Effector CD4-positive, alpha-beta T cell (primary cell): ENCODE data around the gene BEAN1.
"Not testable (repeated sequence)": the region's sequence is repeated elsewhere in the genome, so short reads cannot be mapped to it uniquely, and the experiment has no call there.

Experiments used
- DNase-seq: peaks from one replicate; pipeline ENCODE4 v3.0.0-alpha.2; 2020

Gene BEAN1

GRCh38 chr16:66487580-66488275 lies 60.6 kb downstream of the BEAN1 start:
- no peak for DNase-seq

DNA sequence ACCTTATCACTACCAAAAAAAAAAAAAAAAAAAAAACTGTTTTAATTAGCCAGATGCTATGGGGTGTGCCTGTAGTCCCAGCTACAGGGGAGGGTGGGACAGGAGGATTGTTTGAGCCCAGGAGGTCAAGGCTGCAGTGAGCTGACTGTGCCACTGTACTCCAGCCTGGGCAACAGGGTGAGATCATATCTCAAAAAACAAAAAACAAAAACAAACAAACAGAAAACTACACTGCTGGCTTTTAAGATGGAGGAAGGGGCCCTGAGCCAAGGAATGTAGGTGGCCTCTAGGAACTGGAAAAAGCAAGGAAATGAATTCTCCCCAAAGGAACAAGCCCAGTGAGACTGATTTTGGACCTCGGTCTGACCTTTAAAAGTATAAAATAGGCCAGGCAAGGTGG lies 61.4 kb downstream of the BEAN1 start:
- no peak for DNase-seq

DNA sequence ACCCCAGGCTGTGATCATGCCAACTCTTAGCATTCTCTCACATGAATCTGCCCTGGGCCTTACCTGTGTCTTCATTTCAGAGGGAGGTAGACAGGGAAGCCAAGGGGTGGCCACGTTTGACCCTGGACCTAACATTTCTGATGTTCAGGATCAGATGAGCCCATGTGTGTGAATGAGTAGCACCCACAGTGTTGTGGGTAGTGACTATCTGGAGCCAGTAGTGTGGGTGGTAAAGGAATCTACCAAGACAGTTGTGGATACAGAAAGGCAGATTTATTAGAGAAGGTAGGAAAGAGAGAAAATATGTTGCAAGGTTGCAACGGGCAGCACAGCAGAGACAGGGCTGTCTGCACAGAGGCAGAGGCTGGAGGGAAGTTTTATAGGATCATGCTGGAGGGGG lies 62.3 kb downstream of the BEAN1 start:
- DNase-seq = no peak

DNA sequence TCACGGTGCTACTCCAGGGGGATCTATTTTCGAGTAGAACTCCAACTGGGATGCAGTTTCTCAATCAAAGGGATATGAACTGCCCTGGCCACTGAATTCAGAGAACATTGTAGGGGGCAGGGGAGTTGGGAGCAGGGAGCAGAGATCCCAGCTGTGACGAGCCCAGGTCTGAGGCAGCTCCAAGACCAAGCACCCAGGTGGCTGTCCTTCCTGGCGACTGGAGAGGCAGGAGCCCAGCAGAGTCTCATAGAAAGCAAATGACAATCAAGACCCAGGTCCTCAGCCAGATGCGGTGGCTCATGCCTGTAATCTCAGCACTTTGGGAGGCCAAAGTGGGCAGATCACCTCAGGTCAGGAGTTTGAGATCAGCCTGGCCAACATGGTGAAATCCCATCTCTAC lies 62.7 kb downstream of the BEAN1 start:
- DNase-seq = no peak

DNA sequence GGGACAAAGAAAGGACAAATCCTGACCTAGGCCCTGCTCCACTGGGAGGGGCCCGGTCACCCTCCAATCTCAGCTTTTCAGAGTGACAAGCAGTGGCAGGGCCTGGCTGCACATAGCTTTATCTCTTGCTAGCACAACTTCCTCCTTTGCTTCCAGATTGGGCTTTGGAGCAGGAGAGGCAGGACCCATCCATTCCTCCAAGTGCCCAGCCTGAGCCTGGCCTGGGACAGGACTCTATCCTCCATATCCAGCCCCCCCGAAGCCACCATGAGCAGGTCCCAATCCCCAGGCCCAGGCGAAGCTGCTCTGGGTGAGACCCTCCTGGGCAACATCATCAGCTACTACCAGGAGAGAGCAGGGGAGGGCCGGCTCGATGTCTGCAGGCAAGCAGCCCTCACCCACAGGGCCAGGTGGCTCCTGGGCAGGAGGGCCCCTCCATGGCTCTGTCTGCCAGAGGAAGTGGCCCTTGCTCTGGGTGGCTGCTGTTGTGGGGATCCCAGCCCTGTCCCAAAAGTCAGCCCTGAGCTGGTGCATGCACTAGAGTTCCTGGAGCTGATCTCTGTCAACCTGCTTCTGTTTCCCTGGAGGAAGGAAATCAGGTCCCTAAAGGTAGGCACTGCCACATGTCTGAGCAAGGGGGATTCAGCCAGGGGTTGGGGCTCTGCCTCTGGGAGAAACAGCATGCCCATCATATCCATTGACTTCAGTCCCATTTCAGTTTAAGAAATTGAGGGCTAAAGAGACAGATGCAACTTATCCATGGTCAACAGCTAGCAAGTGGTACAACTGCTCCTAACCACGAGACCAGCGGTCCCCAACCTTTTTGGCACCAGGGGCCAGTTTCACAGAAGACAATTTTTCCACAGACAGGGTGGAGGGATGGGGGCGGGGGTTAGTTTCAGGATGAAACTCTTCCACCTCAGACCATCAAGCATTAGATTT lies 64.0 kb downstream of the BEAN1 start:
- DNase-seq = no peak

GRCh38 chr16:66491716-66492064 lies 64.6 kb downstream of the BEAN1 start:
- DNase-seq = no peak

DNA sequence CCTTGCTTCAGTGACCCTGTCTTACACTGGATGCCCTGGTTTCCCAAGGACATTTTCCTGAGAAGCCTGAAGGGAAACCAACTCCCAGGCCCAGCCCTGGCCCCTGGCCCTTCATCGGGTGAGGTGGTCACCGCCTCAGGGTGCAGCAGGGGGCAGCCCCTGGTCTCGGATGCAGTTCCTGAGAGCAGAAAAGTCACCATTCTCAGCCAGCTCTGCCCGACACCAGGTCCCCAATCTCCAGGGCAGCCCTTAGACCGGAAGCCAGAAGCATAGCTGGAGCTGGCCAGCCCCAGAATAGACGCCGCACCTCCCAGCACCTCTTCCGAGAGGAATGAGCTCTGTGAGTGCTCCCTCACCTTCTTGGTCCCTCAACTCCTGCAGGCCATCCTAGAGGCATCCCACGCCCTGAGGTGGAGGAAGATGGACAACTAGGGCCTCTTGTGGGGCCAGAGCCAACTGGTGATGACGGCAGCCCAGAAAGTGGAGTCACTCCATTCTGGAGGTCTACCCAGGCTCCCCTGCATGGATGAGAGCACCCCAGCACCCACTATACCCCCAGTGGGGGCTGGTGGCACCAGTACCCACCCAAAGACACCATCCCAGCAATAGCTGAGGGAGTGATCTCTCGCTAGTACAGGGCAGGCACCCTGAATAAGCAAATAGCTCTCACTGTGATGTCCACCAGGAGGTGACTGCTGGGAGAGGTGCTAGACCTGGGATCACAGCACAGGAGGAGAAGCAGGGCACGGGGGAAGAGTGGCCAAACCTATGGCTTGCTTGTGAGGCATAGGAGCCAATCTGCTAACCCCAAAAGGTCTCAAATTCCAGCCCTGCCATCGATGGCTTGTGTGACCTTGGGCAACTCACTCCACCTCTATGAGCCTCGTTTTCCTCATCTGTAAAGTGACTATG lies 66.7 kb downstream of the BEAN1 start:
- DNase-seq = no peak

DNA sequence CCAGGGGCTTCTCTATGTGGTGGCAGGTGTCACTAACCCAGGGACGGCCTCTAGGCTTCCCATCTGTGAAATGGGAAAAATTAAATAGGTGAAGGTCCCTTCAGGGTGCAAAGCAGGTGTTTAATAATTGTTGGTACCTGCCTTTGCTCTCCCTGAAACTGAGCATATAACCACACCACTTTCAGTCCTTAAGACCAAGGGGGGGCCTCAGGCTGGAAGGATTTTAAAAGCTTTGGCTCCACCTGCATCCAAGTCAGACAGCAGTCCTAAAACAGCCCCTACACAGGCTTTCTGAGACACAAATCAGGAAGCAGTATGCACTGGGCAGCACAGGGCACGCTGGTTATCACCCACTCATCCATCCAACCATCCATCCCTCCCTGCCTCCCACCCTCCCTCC lies 67.8 kb downstream of the BEAN1 start:
- DNase-seq = no peak

DNA sequence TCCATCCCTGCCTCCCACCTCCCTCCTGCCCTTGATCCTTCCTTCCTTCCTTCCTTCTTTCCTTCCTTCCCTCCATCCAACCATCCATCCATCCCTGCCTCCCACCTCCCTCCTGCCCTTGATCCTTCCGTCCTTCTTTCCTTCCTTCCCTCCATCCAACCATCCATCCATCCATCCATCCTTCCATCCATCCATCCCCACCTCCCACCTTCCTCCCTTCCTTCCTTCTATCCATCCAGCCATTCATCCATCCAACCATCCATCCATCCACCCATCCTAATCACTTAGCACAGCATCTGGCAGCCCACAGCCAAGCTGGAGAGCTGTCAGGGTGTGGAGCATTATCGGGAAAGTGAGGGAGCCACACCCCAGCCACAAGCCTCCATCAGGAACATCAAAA lies 68.3 kb downstream of the BEAN1 start:
- DNase-seq = no peak

DNA sequence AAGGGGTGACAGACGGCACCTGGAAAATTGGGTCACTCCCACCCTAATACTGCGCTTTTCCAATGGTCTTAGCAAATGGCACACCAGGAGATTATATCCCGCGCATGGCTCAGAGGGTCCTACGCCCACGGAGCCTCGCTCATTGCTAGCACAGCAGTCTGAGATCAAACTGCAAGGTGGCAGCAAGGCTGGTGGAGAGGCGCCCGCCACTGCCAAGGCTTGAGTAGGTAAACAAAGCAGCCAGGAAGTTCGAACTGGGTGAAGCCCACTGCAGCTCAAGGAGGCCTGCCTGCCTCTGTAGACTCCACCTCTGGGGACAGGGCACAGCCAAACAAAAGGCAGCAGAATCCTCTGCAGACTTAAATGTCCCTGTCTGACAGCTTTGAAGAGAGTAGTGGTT lies 69.1 kb downstream of the BEAN1 start:
- not testable (repeated sequence) for DNase-seq

DNA sequence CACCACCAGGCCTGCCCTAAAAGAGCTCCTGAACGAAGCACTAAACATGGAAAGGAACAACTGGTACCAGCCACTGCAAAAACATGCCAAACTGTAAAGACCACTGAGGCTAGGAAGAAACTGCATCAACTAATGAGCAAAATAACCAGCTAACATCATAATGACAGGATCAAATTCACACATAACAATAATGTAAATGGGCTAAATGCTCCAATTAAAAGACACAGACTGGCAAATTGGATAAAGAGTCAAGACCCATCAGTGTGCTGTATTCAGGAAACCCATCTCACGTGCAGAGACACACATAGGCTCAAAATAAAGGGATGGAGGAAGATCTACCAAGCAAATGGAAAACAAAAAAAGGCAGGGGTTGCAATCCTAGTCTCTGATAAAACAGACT lies 70.8 kb downstream of the BEAN1 start:
- DNase-seq = not testable (repeated sequence)

GRCh38 chr16:66501563-66501962 lies 74.5 kb downstream of the BEAN1 start:
- DNase-seq = not testable (repeated sequence)

- no peak for DNase-seq
These were observed 75.2 kb downstream of the BEAN1 start for GRCh38 chr16:66502020-66502913.

GRCh38 chr16:66503030-66503429 lies 75.9 kb downstream of the BEAN1 start:
- DNase-seq = no peak

GRCh38 chr16:66503612-66504011 lies 76.5 kb downstream of the BEAN1 start:
- DNase-seq = no peak

DNA sequence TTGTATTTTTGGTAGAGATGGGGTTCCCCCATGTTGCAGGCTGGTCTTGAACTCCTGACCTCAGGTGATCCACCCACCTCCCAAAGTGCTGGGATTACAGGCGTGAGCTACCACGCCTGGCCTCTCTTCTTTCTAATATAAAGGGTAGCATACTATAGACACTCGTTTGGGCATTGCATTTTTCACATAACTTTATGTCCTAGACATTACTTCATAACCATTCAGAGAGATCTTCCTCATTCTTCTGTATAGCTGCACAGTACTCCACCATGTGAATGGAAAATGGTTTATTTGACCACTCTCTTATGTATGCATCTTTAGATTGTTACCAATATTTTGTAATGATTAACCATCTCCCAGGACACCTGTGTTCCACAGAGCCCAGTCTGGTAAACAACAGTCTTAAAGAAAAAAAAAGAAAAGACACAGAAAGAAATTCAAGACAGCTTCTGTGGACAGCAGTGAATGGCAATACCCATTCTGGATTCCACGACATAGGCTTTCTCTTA lies 80.7 kb downstream of the BEAN1 start:
- DNase-seq = no peak

DNA sequence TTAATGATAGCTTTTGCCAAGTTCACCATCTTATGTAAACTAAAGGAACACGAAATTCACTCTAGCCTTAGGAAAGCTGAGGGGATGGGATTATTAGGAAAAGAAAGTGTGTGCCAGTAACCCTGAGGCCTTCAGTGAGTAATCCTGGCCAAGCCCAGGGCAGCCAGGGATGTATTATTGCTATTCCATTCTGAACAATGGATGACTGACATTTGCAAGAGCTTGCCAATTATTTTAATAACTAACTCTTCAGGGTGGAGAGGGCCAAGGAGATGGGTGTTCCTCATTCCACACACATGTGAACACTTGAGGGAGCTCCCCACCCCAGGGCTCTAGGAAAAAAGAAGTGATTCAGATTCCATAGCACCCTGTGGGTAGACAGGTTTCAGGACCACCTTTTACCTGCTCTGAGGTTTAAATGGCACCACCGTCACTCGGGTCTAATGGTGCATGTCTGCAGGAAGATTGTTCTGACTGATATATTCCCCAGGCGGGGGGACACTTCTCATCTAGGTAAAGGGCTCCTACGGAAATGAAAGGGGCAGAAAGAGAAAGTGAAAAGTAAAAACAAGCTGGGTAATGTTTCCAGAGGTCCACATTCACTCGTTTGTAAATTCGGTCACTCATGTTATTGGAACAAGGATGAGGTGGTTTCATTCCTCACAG lies 81.3 kb downstream of the BEAN1 start:
- no peak for DNase-seq

DNA sequence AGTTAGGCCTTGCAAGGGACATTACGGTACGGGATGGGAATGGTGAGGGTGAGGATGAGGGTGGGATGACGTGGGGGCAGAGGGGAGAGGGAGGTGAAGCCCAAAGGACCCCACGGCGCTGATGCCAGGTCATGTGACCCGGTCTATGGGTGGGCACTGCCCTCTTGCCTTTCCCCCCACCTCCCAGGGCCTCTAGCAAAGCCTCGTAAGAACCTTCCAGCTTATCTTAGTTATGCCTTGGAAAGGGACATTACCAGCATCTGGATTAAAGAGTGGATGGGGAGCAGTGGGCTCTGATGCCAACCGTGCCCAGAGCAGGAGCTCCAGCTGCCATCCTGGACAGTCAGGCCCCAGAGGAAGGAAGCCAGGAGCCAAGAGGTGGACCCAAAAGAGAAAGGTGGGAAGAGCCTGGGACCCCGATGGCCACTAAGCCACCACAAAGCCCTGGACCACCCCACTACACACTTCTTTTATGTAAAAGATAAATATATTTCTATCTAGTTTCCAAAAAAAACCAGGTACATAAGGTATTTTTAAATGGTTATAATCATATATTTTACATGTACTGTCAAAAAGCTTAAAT lies 81.9 kb downstream of the BEAN1 start:
- no peak for DNase-seq

DNA sequence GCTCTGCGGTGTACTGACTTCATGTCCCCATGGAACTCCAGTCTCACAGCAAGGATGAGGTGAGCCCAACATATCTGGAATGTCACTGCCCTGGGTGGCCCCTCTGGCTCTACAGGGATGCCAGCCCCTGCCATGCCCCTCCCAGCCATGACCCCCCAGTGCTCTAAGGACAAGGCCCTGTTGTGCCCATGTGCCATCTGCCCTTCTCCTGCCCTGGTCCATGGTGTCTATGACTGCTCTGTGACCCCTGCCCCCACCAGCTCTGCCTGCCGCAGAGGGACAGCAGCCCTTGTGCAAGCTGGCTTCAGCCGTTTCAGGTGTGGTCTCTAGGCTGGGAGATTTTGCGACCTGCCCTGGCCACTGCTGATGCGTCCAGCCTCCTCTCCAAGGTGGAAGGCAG lies 82.5 kb downstream of the BEAN1 start:
- DNase-seq = no peak

GRCh38 chr16:66510298-66510697 lies 83.2 kb downstream of the BEAN1 start:
- no peak for DNase-seq
